ENCODE data around the gene TRPM4.

- TF ChIP-seq POLR2A (IDR thresholded peaks at IDR 0.05; ENCODE audit: low read depth, low read length), result no peak
- TF ChIP-seq POLR2AphosphoS5 (IDR thresholded peaks at IDR 0.05; ENCODE audit: low read depth, low read length), result no peak
- TF ChIP-seq TAF1 (IDR thresholded peaks at IDR 0.05; ENCODE audit: low read depth, low read length), result no peak
Measured at GRCh38 chr19:49223472-49223871, 65.9 kb downstream of the TRPM4 start.

All from GM12891 (cell line).